Stimulated activated CD8-positive, alpha-beta memory T cell treated with anti-CD3 and anti-CD28 coated beads, Interleukin-4, amount 100 ng/mL, for 24 hours (primary cell): ENCODE results near the gene IRX1.

Experiments used
- DNase-seq: peaks from one replicate; pipeline ENCODE4 v3.0.0-alpha.2; 2020; ENCODE audit warnings: low read depth

The IRX1 gene

GRCh38 chr5:3650868-3651267 lies 55.2 kb downstream of the IRX1 start:
- DNase-seq = no peak
